ENCODE results near the gene HMGCL.
A peak's percentile ranks its signal among the peaks of the same experiment; 100 is the strongest.

The HMGCL gene

GRCh38 chr1:23825076-23825761 is at the start of gene HMGCL:
Gene HMGCL, minus strand, starts transcription at chr1:23825429. Its CDS starts 14 bp downstream, at chr1:23825415.
- Histone ChIP-seq H3K4me1 (ENCODE audit: control insufficient read depth, insufficient read depth, low read length) (peaks cover 5% of the 10 kb centered on the region), H3K27me3 (ENCODE audit: control insufficient read depth in 1 of 2, insufficient read depth in 2 of 2, low read length in 2 of 2) (no peaks in the 10 kb centered on the region)

GRCh38 chr1:23872421-23872820 is 47.2 kb upstream of the HMGCL start:
- no peak overlapping the region for H3K27ac ChIP-seq (ENCODE audit: low read length)
- H3K4me1 ChIP-seq (ENCODE audit: control insufficient read depth, insufficient read depth, low read length), result peaks cover 3% of the 10 kb centered on the region
- H3K27me3 ChIP-seq (ENCODE audit: control insufficient read depth in 1 of 2, insufficient read depth in 2 of 2, low read length in 2 of 2), result peaks cover 0 to 3% of the 10 kb centered on the region in 2 donors
- no peak overlapping the region for H3K4me3 ChIP-seq (ENCODE audit: low read length in 2 of 2)
- no peaks in the 10 kb centered on the region for H3K9me3 ChIP-seq (ENCODE audit: control insufficient read depth in 2 of 2, low read length in 2 of 2)
- H3K9ac ChIP-seq (ENCODE audit: low read length in 2 of 2), result no peak overlapping the region
- H3K36me3 ChIP-seq (ENCODE audit: control insufficient read depth in 2 of 2, insufficient read depth in 2 of 2, low read length in 2 of 2), result no peaks in the 10 kb centered on the region

More at GRCh38 chr1:23825076-23825761, at the start of gene HMGCL:
- H3K4me3 ChIP-seq (ENCODE audit: low read length in 2 of 2), result peak within 1 kb of the TSS; percentile 96 to 99
- H3K9ac ChIP-seq (ENCODE audit: low read length in 2 of 2), result peak within 1 kb of the TSS; percentile 99 to 100
- peaks cover 0 to 2% of the 10 kb centered on the region in 2 donors for H3K36me3 ChIP-seq (ENCODE audit: control insufficient read depth in 2 of 2, insufficient read depth in 2 of 2, low read length in 2 of 2)
- peak within 1 kb of the TSS; percentile 95 for H3K27ac ChIP-seq (ENCODE audit: low read length)
- H3K9me3 ChIP-seq (ENCODE audit: control insufficient read depth in 2 of 2, low read length in 2 of 2), result no peaks in the 10 kb centered on the region

GRCh38 chr1:23869051-23869450 is 43.8 kb upstream of the HMGCL start:
- Histone ChIP-seq H3K36me3 (ENCODE audit: control insufficient read depth in 2 of 2, insufficient read depth in 2 of 2, low read length in 2 of 2) (peaks cover 8% of the 10 kb centered on the region in 2 donors), H3K4me3 (ENCODE audit: low read length in 2 of 2) (peak overlapping the region; percentile 61 to 93), H3K9ac (ENCODE audit: low read length in 2 of 2) (peak overlapping the region in 1 of 2 donors; percentile 85), H3K27me3 (ENCODE audit: control insufficient read depth in 1 of 2, insufficient read depth in 2 of 2, low read length in 2 of 2) (no peaks in the 10 kb centered on the region), H3K4me1 (ENCODE audit: control insufficient read depth, insufficient read depth, low read length) (peaks cover 8% of the 10 kb centered on the region), H3K27ac (ENCODE audit: low read length) (no peak overlapping the region), H3K9me3 (ENCODE audit: control insufficient read depth in 2 of 2, low read length in 2 of 2) (no peaks in the 10 kb centered on the region)

GRCh38 chr1:23868557-23869016 is 43.4 kb upstream of the HMGCL start:
- H3K9ac ChIP-seq (ENCODE audit: low read length in 2 of 2), result peak overlapping the region; percentile 51 to 85
- peaks cover 8% of the 10 kb centered on the region for H3K4me1 ChIP-seq (ENCODE audit: control insufficient read depth, insufficient read depth, low read length)
- H3K4me3 ChIP-seq (ENCODE audit: low read length in 2 of 2), result peak overlapping the region; percentile 61 to 93
- no peaks in the 10 kb centered on the region for H3K9me3 ChIP-seq (ENCODE audit: control insufficient read depth in 2 of 2, low read length in 2 of 2)
- H3K27me3 ChIP-seq (ENCODE audit: control insufficient read depth in 1 of 2, insufficient read depth in 2 of 2, low read length in 2 of 2), result no peaks in the 10 kb centered on the region
- H3K27ac ChIP-seq (ENCODE audit: low read length), result peak overlapping the region; percentile 66
- peaks cover 8% of the 10 kb centered on the region in 2 donors for H3K36me3 ChIP-seq (ENCODE audit: control insufficient read depth in 2 of 2, insufficient read depth in 2 of 2, low read length in 2 of 2)

GRCh38 chr1:23867895-23868556 is 42.8 kb upstream of the HMGCL start, which contains the start of gene FUCA1:
Gene FUCA1, minus strand, starts transcription at chr1:23868290. Its CDS starts 4 bp downstream, at chr1:23868286.
- peaks cover 8% of the 10 kb centered on the region for H3K4me1 ChIP-seq (ENCODE audit: control insufficient read depth, insufficient read depth, low read length)
- H3K9me3 ChIP-seq (ENCODE audit: control insufficient read depth in 2 of 2, low read length in 2 of 2), result no peaks in the 10 kb centered on the region
- H3K4me3 ChIP-seq (ENCODE audit: low read length in 2 of 2), result peak within 1 kb of the TSS; percentile 61 to 93
- H3K27ac ChIP-seq (ENCODE audit: low read length), result peak within 1 kb of the TSS; percentile 66
- H3K36me3 ChIP-seq (ENCODE audit: control insufficient read depth in 2 of 2, insufficient read depth in 2 of 2, low read length in 2 of 2), result peaks cover 8 to 9% of the 10 kb centered on the region in 2 donors
- H3K27me3 ChIP-seq (ENCODE audit: control insufficient read depth in 1 of 2, insufficient read depth in 2 of 2, low read length in 2 of 2), result no peaks in the 10 kb centered on the region
- H3K9ac ChIP-seq (ENCODE audit: low read length in 2 of 2), result peak within 1 kb of the TSS; percentile 69 to 85

- Histone ChIP-seq H3K27ac (ENCODE audit: low read length) (no peak overlapping the region), H3K36me3 (ENCODE audit: control insufficient read depth in 2 of 2, insufficient read depth in 2 of 2, low read length in 2 of 2) (peaks cover 8 to 14% of the 10 kb centered on the region in 2 donors), H3K9ac (ENCODE audit: low read length in 2 of 2) (peak overlapping the region; percentile 69 to 79), H3K4me3 (ENCODE audit: low read length in 2 of 2) (peak overlapping the region; percentile 61 to 93), H3K9me3 (ENCODE audit: control insufficient read depth in 2 of 2, low read length in 2 of 2) (no peaks in the 10 kb centered on the region), H3K4me1 (ENCODE audit: control insufficient read depth, insufficient read depth, low read length) (peaks cover 8% of the 10 kb centered on the region), H3K27me3 (ENCODE audit: control insufficient read depth in 1 of 2, insufficient read depth in 2 of 2, low read length in 2 of 2) (no peaks in the 10 kb centered on the region)
Observed at GRCh38 chr1:23867542-23867894, 42.3 kb upstream of the HMGCL start.

- Histone ChIP-seq H3K9me3 (ENCODE audit: control insufficient read depth in 2 of 2, low read length in 2 of 2) (no peaks in the 10 kb centered on the region), H3K4me1 (ENCODE audit: control insufficient read depth, insufficient read depth, low read length) (peaks cover 8% of the 10 kb centered on the region), H3K27ac (ENCODE audit: low read length) (no peak overlapping the region), H3K9ac (ENCODE audit: low read length in 2 of 2) (no peak overlapping the region), H3K4me3 (ENCODE audit: low read length in 2 of 2) (no peak overlapping the region), H3K27me3 (ENCODE audit: control insufficient read depth in 1 of 2, insufficient read depth in 2 of 2, low read length in 2 of 2) (no peaks in the 10 kb centered on the region), H3K36me3 (ENCODE audit: control insufficient read depth in 2 of 2, insufficient read depth in 2 of 2, low read length in 2 of 2) (peaks cover 19 to 21% of the 10 kb centered on the region in 2 donors)
Observed at GRCh38 chr1:23865543-23865930, 40.3 kb upstream of the HMGCL start.

GRCh38 chr1:23864801-23865542 is 39.7 kb upstream of the HMGCL start:
- peaks cover 20 to 21% of the 10 kb centered on the region in 2 donors for H3K36me3 ChIP-seq (ENCODE audit: control insufficient read depth in 2 of 2, insufficient read depth in 2 of 2, low read length in 2 of 2)
- H3K9ac ChIP-seq (ENCODE audit: low read length in 2 of 2), result no peak overlapping the region
- no peaks in the 10 kb centered on the region for H3K9me3 ChIP-seq (ENCODE audit: control insufficient read depth in 2 of 2, low read length in 2 of 2)
- H3K4me1 ChIP-seq (ENCODE audit: control insufficient read depth, insufficient read depth, low read length), result peaks cover 8% of the 10 kb centered on the region
- H3K4me3 ChIP-seq (ENCODE audit: low read length in 2 of 2), result no peak overlapping the region
- no peaks in the 10 kb centered on the region for H3K27me3 ChIP-seq (ENCODE audit: control insufficient read depth in 1 of 2, insufficient read depth in 2 of 2, low read length in 2 of 2)
- no peak overlapping the region for H3K27ac ChIP-seq (ENCODE audit: low read length)

GRCh38 chr1:23862640-23863039 is 37.4 kb upstream of the HMGCL start:
- H3K27ac ChIP-seq (ENCODE audit: low read length), result no peak overlapping the region
- H3K27me3 ChIP-seq (ENCODE audit: control insufficient read depth in 1 of 2, insufficient read depth in 2 of 2, low read length in 2 of 2), result no peaks in the 10 kb centered on the region
- H3K9ac ChIP-seq (ENCODE audit: low read length in 2 of 2), result no peak overlapping the region
- no peak overlapping the region for H3K4me3 ChIP-seq (ENCODE audit: low read length in 2 of 2)
- peaks cover 7% of the 10 kb centered on the region for H3K4me1 ChIP-seq (ENCODE audit: control insufficient read depth, insufficient read depth, low read length)
- peaks cover 30 to 32% of the 10 kb centered on the region in 2 donors for H3K36me3 ChIP-seq (ENCODE audit: control insufficient read depth in 2 of 2, insufficient read depth in 2 of 2, low read length in 2 of 2)
- no peaks in the 10 kb centered on the region for H3K9me3 ChIP-seq (ENCODE audit: control insufficient read depth in 2 of 2, low read length in 2 of 2)

GRCh38 chr1:23854568-23854967 is 29.3 kb upstream of the HMGCL start:
- H3K4me1 ChIP-seq (ENCODE audit: control insufficient read depth, insufficient read depth, low read length), result no peaks in the 10 kb centered on the region
- no peaks in the 10 kb centered on the region for H3K9me3 ChIP-seq (ENCODE audit: control insufficient read depth in 2 of 2, low read length in 2 of 2)
- no peak overlapping the region for H3K4me3 ChIP-seq (ENCODE audit: low read length in 2 of 2)
- no peak overlapping the region for H3K9ac ChIP-seq (ENCODE audit: low read length in 2 of 2)
- peaks cover 21 to 22% of the 10 kb centered on the region in 2 donors for H3K36me3 ChIP-seq (ENCODE audit: control insufficient read depth in 2 of 2, insufficient read depth in 2 of 2, low read length in 2 of 2)
- H3K27ac ChIP-seq (ENCODE audit: low read length), result no peak overlapping the region
- no peaks in the 10 kb centered on the region for H3K27me3 ChIP-seq (ENCODE audit: control insufficient read depth in 1 of 2, insufficient read depth in 2 of 2, low read length in 2 of 2)

All from stomach smooth muscle (tissue), 2 donors.